Upper lobe of right lung (tissue), 1 donor: Measurements from ENCODE around the gene EMX2. TPM values are rescaled to one million over a fixed set of nuclear protein-coding genes. Genes with fewer than 3 reads are reported as not detected.
"Not testable (repeated sequence)": the region's sequence is repeated elsewhere in the genome, so short reads cannot be mapped to it uniquely, and the experiment has no call there.

ENCODE experiments used
- ATAC-seq: fragments of 200-7000 bp; cut with Tn5 transposase; one replicate; pipeline ENCODE4 v1.9.1; 2020; ENCODE audit warnings: mild to moderate bottlenecking, moderate library complexity
- DNase-seq: peaks from one replicate; pipeline ENCODE4 v3.0.0-alpha.2; 2020
- H3K27ac ChIP-seq: fragments of 200-600 bp; one replicate; pipeline ENCODE4 v1.8.0; 2022
- H3K27me3 ChIP-seq: fragments of 200-600 bp; one replicate; pipeline ENCODE4 v1.8.0; 2022; ENCODE audit warnings: mild to moderate bottlenecking
- H3K36me3 ChIP-seq: fragments of 200-600 bp; one replicate; pipeline ENCODE4 v1.8.0; 2022
- H3K4me1 ChIP-seq: fragments of 200-600 bp; one replicate; pipeline ENCODE4 v1.8.0; 2022
- H3K4me3 ChIP-seq: fragments of 200-600 bp; one replicate; pipeline ENCODE4 v1.8.0; 2022; ENCODE audit warnings: mild to moderate bottlenecking
- H3K9me3 ChIP-seq: fragments of 200-600 bp; one replicate; pipeline ENCODE4 v1.8.0; 2022
- intact Hi-C: fragments of 100-400 bp; cut with DNase I; formaldehyde crosslinking; loops from one replicate; pipeline ENCODE4 v1.11.0; 2022
- total RNA-seq: library from RNA; stranded (reverse); fragmentation: NEBNext Ultra II Directional; extraction: Animal tissue kit (Norgen Biotek cat#: 25700); gene quantifications from one replicate; pipeline ENCODE4 v1.2.1, GENCODE V29; 2021
- TF ChIP-seq, protein P1 (sequence below): fragments of 200-600 bp; IDR thresholded peaks from one replicate; pipeline ENCODE4 v1.8.0; 2022; ENCODE audit warnings: antibody characterized with exemption
- donor health status: DM: no; HTN: yes; CAD: no; lungs with severe emphysema.

The EMX2 gene
- total RNA-seq, 1 donor from 2014 or later: not detected

DNA sequence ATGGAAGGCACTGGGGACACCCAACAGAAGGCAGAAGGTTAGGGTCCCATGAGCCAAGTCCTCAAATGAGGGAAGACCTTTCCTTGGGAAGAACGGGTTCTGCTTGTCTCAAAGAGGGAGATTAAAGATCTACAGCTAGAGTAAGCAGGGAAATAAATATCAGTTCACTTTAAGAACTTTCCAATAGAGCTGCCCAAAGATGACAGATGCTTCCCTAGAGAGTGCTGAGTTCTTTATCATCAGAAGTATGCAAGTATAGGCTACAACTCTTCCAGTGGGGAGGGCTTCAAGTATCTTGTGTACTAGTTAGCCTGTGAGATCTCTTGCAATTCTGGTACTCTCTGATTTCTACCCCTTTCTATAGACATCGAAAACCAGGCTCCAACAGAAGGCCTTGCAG, 39.4 kb downstream of the EMX2 start:
- Histone ChIP-seq H3K4me1 (no peaks in the 10 kb centered on the region), H3K4me3 (no peak overlapping the region), H3K9me3 (no peaks in the 10 kb centered on the region), H3K36me3 (no peaks in the 10 kb centered on the region), H3K27ac (no peak overlapping the region), H3K27me3 (peaks cover 23% of the 10 kb centered on the region)
- TF ChIP-seq, protein P1, sequence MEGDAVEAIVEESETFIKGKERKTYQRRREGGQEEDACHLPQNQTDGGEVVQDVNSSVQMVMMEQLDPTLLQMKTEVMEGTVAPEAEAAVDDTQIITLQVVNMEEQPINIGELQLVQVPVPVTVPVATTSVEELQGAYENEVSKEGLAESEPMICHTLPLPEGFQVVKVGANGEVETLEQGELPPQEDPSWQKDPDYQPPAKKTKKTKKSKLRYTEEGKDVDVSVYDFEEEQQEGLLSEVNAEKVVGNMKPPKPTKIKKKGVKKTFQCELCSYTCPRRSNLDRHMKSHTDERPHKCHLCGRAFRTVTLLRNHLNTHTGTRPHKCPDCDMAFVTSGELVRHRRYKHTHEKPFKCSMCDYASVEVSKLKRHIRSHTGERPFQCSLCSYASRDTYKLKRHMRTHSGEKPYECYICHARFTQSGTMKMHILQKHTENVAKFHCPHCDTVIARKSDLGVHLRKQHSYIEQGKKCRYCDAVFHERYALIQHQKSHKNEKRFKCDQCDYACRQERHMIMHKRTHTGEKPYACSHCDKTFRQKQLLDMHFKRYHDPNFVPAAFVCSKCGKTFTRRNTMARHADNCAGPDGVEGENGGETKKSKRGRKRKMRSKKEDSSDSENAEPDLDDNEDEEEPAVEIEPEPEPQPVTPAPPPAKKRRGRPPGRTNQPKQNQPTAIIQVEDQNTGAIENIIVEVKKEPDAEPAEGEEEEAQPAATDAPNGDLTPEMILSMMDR: no peak
- DNase-seq (no peak), ATAC-seq (no peak)
- intact Hi-C loops: no loop called here

- H3K36me3 ChIP-seq, H3K9me3 ChIP-seq, H3K27ac ChIP-seq, H3K27me3 ChIP-seq, DNase-seq, intact Hi-C loops, H3K4me3 ChIP-seq, H3K4me1 ChIP-seq, ATAC-seq: not testable (repeated sequence)
These were observed 42.3 kb downstream of the EMX2 start for GRCh38 chr10:117584831-117585230.

DNA sequence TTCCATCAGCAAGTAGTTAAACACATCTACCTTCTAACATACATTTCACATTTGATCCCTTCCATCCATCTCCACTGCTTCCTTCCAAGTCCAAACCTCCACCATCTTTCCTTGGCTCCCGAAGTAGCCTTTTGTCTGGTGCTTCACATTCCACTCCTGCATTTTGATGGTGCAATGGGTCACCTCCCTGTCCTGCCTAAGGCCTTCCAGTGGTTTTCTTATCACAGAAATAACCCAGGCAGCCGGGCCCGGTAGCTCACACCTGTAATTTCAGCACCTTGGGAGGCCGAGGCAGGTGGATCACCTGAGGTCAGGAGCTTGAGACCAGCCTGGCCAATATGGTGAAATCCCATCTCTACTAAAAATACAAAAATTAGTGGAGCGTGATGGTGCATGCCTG, 44.5 kb downstream of the EMX2 start:
- Histone ChIP-seq H3K27ac (no peak overlapping the region), H3K4me1 (no peaks in the 10 kb centered on the region), H3K36me3 (no peaks in the 10 kb centered on the region), H3K4me3 (no peak overlapping the region), H3K9me3 (no peaks in the 10 kb centered on the region), H3K27me3 (peaks cover 8% of the 10 kb centered on the region)
- no peak for DNase-seq
- ATAC-seq: no peak
- TF ChIP-seq, protein P1: no peak
- intact Hi-C loops: no loop called here

DNA sequence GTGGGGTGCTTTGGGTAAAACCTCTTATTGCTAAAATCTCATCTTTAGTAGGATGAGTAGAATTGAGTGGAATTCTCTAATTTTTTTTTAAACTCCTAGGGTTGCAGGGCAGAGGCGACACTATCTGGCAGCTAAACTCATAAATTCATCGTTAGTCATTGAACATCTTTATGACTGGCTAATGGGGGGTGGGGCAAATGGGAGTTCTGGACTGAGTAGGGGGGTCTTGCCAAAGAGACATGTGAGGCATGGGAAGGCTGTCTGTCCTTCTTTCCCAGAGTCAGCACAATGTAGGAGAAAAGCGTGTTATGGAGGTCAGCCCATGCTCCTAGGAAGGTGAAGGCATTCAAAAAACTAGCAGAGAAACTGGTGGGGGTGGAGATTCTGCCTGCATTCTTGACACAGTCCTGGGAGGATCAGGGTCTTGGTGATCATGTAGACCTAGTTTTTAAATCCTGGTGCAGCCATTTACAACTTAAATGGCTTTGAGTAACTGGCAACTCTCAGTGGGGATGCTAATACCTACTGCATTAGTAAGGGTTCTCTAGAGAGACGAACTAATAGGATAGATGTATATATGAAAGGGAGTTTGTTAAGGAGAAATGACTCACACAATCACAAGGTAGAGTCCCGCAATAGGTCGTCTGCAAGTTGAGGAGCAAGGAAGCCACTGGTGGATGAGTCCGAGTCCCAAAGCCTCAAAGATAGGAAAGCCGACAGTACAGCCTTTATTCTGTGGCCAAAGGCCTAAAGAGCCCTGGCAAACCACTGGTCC, 47.7 kb downstream of the EMX2 start:
- Histone ChIP-seq H3K9me3 (no peaks in the 10 kb centered on the region), H3K27me3 (no peaks in the 10 kb centered on the region), H3K36me3 (no peaks in the 10 kb centered on the region), H3K27ac (no peak overlapping the region), H3K4me3 (no peak overlapping the region), H3K4me1 (no peaks in the 10 kb centered on the region)
- ATAC-seq (no peak), DNase-seq (no peak)
- TF ChIP-seq, protein P1: no peak
- intact Hi-C loops: no loop called here

- no peak overlapping the region for H3K27ac ChIP-seq
- TF ChIP-seq, protein P1: no peak
- no peaks in the 10 kb centered on the region for H3K4me1 ChIP-seq
- intact Hi-C loops: no loop called here
- H3K9me3 ChIP-seq: no peaks in the 10 kb centered on the region
- no peaks in the 10 kb centered on the region for H3K36me3 ChIP-seq
- ATAC-seq (no peak), DNase-seq (no peak)
- no peak overlapping the region for H3K4me3 ChIP-seq
- no peaks in the 10 kb centered on the region for H3K27me3 ChIP-seq
These were observed 48.5 kb downstream of the EMX2 start for GRCh38 chr10:117591043-117591442.

DNA sequence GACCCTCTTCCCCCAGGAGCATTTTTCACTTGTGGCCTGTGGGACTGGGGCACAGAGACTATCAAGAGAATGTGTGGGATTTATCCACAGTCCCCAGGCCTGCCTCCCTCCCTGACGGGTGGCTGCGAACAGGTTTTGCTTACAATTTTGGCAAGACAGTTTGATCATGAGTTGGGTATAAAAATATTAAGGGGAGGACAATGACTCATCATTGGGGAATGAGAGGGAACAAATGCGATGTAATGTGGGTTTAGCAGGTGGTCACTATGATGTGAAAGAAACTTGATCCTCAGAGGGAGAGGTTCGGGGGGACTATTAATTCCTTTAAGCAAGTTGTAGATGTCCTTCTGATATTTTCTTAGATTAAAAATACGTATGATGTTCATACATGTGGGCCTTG, 52.2 kb downstream of the EMX2 start:
- H3K9me3 ChIP-seq: no peaks in the 10 kb centered on the region
- TF ChIP-seq, protein P1: no peak
- H3K27ac ChIP-seq: no peak overlapping the region
- H3K4me3 ChIP-seq: no peak overlapping the region
- H3K4me1 ChIP-seq: no peaks in the 10 kb centered on the region
- intact Hi-C loops: no loop called here
- H3K27me3 ChIP-seq: peaks cover 6% of the 10 kb centered on the region
- no peaks in the 10 kb centered on the region for H3K36me3 ChIP-seq
- ATAC-seq: no peak
- no peak for DNase-seq
